ENCODE measurements around the gene MEAF6. TPM values are rescaled to one million over a fixed set of nuclear protein-coding genes. Genes with fewer than 3 reads are reported as not detected.
"Not testable (repeated sequence)": the region's sequence is repeated elsewhere in the genome, so short reads cannot be mapped to it uniquely, and the experiment has no call there.

MEAF6 gene
- total RNA-seq, 2 donors from 2014 or later = 53.1 to 56.8 TPM

- peaks cover 96% of the 10 kb centered on the region for H3K36me3 Mint-ChIP-seq (ENCODE audit: low read depth)
- H3K4me3 Mint-ChIP-seq = no peak overlapping the region
- peaks cover 5% of the 10 kb centered on the region for H3K4me1 Mint-ChIP-seq
- H3K27me3 Mint-ChIP-seq = no peaks in the 10 kb centered on the region
- ATAC-seq (replicated peaks) = no peak
- no peaks in the 10 kb centered on the region for H3K9me3 Mint-ChIP-seq
- no peak overlapping the region for H3K27ac Mint-ChIP-seq
Measured at GRCh38 chr1:37544530-37544929, 30.0 kb upstream of the MEAF6 start.

- Mint-ChIP-seq H3K9me3 (no peaks in the 10 kb centered on the region), H3K27ac (no peak overlapping the region), H3K4me3 (no peak overlapping the region), H3K27me3 (no peaks in the 10 kb centered on the region), H3K4me1 (peaks cover 22% of the 10 kb centered on the region), H3K36me3 (ENCODE audit: low read depth) (peaks cover 98% of the 10 kb centered on the region)
- no peak for ATAC-seq (replicated peaks)
Measured at GRCh38 chr1:37540036-37540785, 25.6 kb upstream of the MEAF6 start.

GRCh38 chr1:37539154-37539553 lies 24.6 kb upstream of the MEAF6 start:
- Mint-ChIP-seq H3K4me1 (peaks cover 23% of the 10 kb centered on the region), H3K36me3 (ENCODE audit: low read depth) (peaks cover 98% of the 10 kb centered on the region)
- not testable (repeated sequence) for H3K27me3 Mint-ChIP-seq; ATAC-seq (replicated peaks); H3K9me3 Mint-ChIP-seq; H3K4me3 Mint-ChIP-seq; H3K27ac Mint-ChIP-seq

GRCh38 chr1:37537378-37537777 lies 22.8 kb upstream of the MEAF6 start:
- peaks cover 23% of the 10 kb centered on the region for H3K4me1 Mint-ChIP-seq
- H3K27ac Mint-ChIP-seq = peak overlapping the region; percentile 67
- peak overlapping the region; percentile 35 for H3K4me3 Mint-ChIP-seq
- ATAC-seq (replicated peaks) = peak; percentile 94
- H3K36me3 Mint-ChIP-seq (ENCODE audit: low read depth) = peaks cover 87% of the 10 kb centered on the region
- no peaks in the 10 kb centered on the region for H3K9me3 Mint-ChIP-seq
- no peaks in the 10 kb centered on the region for H3K27me3 Mint-ChIP-seq

GRCh38 chr1:37533317-37534093 lies 18.9 kb upstream of the MEAF6 start:
- no peaks in the 10 kb centered on the region for H3K9me3 Mint-ChIP-seq
- H3K27ac Mint-ChIP-seq = peak overlapping the region; percentile 81
- H3K36me3 Mint-ChIP-seq (ENCODE audit: low read depth) = peaks cover 48% of the 10 kb centered on the region
- peaks cover 23% of the 10 kb centered on the region for H3K4me1 Mint-ChIP-seq
- H3K4me3 Mint-ChIP-seq = no peak overlapping the region
- ATAC-seq (replicated peaks) = no peak
- no peaks in the 10 kb centered on the region for H3K27me3 Mint-ChIP-seq

- not testable (repeated sequence) for H3K27ac Mint-ChIP-seq; ATAC-seq (replicated peaks); H3K9me3 Mint-ChIP-seq; H3K27me3 Mint-ChIP-seq; H3K4me3 Mint-ChIP-seq
- Mint-ChIP-seq H3K36me3 (ENCODE audit: low read depth) (peaks cover 39% of the 10 kb centered on the region), H3K4me1 (peaks cover 19% of the 10 kb centered on the region)
Measured at GRCh38 chr1:37532418-37533156, 18.0 kb upstream of the MEAF6 start.

GRCh38 chr1:37529888-37530287 lies 15.3 kb upstream of the MEAF6 start:
- H3K27ac Mint-ChIP-seq; H3K4me1 Mint-ChIP-seq; H3K27me3 Mint-ChIP-seq; ATAC-seq (replicated peaks); H3K4me3 Mint-ChIP-seq; H3K9me3 Mint-ChIP-seq: not testable (repeated sequence)
- peaks cover 13% of the 10 kb centered on the region for H3K36me3 Mint-ChIP-seq (ENCODE audit: low read depth)

GRCh38 chr1:37519613-37520012 lies 5.0 kb upstream of the MEAF6 start:
- Mint-ChIP-seq H3K9me3 (no peaks in the 10 kb centered on the region), H3K4me3 (peak overlapping the region; percentile 81)
- no peak for ATAC-seq (replicated peaks)

GRCh38 chr1:37518929-37519328 lies 4.4 kb upstream of the MEAF6 start:
- H3K4me1 Mint-ChIP-seq = peaks cover 17% of the 10 kb centered on the region
- peak overlapping the region; percentile 81 for H3K4me3 Mint-ChIP-seq
- not testable (repeated sequence) for H3K27me3 Mint-ChIP-seq; H3K9me3 Mint-ChIP-seq; ATAC-seq (replicated peaks)
- peak overlapping the region; percentile 80 for H3K27ac Mint-ChIP-seq
- peaks cover 10% of the 10 kb centered on the region for H3K36me3 Mint-ChIP-seq (ENCODE audit: low read depth)

More at GRCh38 chr1:37519613-37520012, 5.0 kb upstream of the MEAF6 start:
- H3K36me3 Mint-ChIP-seq (ENCODE audit: low read depth) = peaks cover 7% of the 10 kb centered on the region
- H3K4me1 Mint-ChIP-seq = peaks cover 17% of the 10 kb centered on the region
- H3K27me3 Mint-ChIP-seq = no peaks in the 10 kb centered on the region
- H3K27ac Mint-ChIP-seq = peak overlapping the region; percentile 80

- not testable (repeated sequence) for ATAC-seq (replicated peaks); H3K27me3 Mint-ChIP-seq; H3K9me3 Mint-ChIP-seq; H3K27ac Mint-ChIP-seq; H3K4me3 Mint-ChIP-seq
- peaks cover 17% of the 10 kb centered on the region for H3K36me3 Mint-ChIP-seq (ENCODE audit: low read depth)
- H3K4me1 Mint-ChIP-seq = peaks cover 21% of the 10 kb centered on the region
Measured at GRCh38 chr1:37518241-37518640, 3.7 kb upstream of the MEAF6 start.

GRCh38 chr1:37517569-37517968 lies 3.0 kb upstream of the MEAF6 start:
- peaks cover 22% of the 10 kb centered on the region for H3K4me1 Mint-ChIP-seq
- H3K27ac Mint-ChIP-seq = no peak overlapping the region
- H3K9me3 Mint-ChIP-seq = no peaks in the 10 kb centered on the region
- H3K36me3 Mint-ChIP-seq (ENCODE audit: low read depth) = peaks cover 24% of the 10 kb centered on the region
- ATAC-seq (replicated peaks) = no peak
- no peaks in the 10 kb centered on the region for H3K27me3 Mint-ChIP-seq
- H3K4me3 Mint-ChIP-seq = no peak overlapping the region

GRCh38 chr1:37515185-37516034 lies 844 bp upstream of the MEAF6 start:
- H3K27me3 Mint-ChIP-seq = no peaks in the 10 kb centered on the region
- H3K36me3 Mint-ChIP-seq (ENCODE audit: low read depth) = peaks cover 42% of the 10 kb centered on the region
- peaks cover 28% of the 10 kb centered on the region for H3K4me1 Mint-ChIP-seq
- H3K27ac Mint-ChIP-seq = peak overlapping the region; percentile 97
- ATAC-seq (replicated peaks) = no peak
- no peaks in the 10 kb centered on the region for H3K9me3 Mint-ChIP-seq
- H3K4me3 Mint-ChIP-seq = peak overlapping the region; percentile 75

GRCh38 chr1:37513795-37514349 lies 694 bp downstream of the MEAF6 start:
- ATAC-seq (replicated peaks) = peak; percentile 74
- Mint-ChIP-seq H3K27ac (peak overlapping the region; percentile 93), H3K4me3 (peak overlapping the region; percentile 75), H3K27me3 (no peaks in the 10 kb centered on the region), H3K36me3 (ENCODE audit: low read depth) (peaks cover 57% of the 10 kb centered on the region), H3K9me3 (no peaks in the 10 kb centered on the region), H3K4me1 (peaks cover 27% of the 10 kb centered on the region)
